HG02970 (cell line): ENCODE results near the gene B4GALT1.
"Not testable (repeated sequence)": the region's sequence is repeated elsewhere in the genome, so short reads cannot be mapped to it uniquely, and the experiment has no call there.

Source experiments
- ATAC-seq: cut with Tn5 transposase; IDR thresholded peaks from one replicate; pipeline ENCODE4 v1.9.1; 2021; ENCODE audit warnings: mild to moderate bottlenecking, moderate library complexity, moderate number of reproducible peaks; ENCODE audit not compliant: unreplicated experiment, low FRiP score

The B4GALT1 gene

DNA sequence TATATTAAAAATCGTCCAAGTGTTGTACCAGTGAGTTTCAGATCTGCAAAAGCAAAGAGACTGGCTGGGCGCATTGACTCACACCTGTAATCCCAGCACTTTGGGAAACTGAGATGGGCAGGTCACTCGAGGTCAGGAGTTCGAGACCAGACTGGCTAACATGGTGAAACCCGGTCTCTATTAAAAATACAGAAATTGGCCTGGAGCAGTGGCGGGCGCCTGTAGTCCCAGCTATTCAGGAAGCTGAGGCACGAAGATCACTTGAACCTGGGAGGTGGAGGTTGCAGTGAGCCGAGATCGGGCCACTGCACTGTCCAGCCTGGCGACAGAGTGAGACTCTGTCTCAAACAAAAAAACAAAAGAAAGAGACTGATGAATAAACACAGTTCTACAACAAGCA, 18.3 kb upstream of the B4GALT1 start:
- no peak for ATAC-seq

GRCh38 chr9:33184963-33185362, 17.8 kb upstream of the B4GALT1 start:
- ATAC-seq, result no peak

- ATAC-seq, result no peak
Observed at GRCh38 chr9:33182519-33182918, 15.4 kb upstream of the B4GALT1 start.

- no peak for ATAC-seq
Observed at GRCh38 chr9:33180526-33181184, 13.5 kb upstream of the B4GALT1 start.

DNA sequence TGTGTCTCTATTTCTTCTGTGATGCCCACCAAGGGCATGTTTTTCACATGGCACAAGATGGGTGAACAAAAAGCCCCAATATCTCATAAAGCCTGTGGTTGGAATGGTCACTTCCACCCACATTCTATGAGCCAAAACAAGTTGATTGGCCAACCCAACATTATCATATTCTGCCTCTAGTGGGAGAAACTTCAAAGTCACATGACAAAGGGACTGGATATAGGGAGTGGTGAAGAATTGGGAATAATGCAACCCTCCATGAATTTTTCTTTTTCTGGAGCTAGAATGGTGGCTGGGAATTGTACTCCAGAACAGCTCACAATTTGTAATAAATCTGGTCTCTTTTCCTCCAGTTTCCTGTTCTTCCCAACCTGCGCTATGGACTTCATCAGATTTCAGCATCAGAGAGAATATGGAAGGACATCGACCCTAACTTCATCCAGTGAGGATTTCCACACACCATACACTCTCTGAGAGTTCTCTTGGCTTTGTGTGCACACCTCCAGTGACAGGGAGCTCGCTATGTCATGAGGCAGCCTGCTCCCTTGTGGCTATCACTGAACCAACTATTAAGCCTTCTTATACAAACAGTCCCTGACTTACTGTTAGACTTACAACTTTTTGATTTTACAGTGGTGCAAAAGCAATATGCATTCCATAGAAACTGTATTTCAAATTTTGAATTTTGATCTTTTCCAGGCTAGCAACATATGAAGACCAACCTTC, 12.0 kb upstream of the B4GALT1 start:
- ATAC-seq, result no peak

- ATAC-seq, result no peak
Observed at GRCh38 chr9:33177639-33178038, 10.5 kb upstream of the B4GALT1 start.

- no peak for ATAC-seq
Observed at GRCh38 chr9:33177086-33177485, 9.9 kb upstream of the B4GALT1 start.

DNA sequence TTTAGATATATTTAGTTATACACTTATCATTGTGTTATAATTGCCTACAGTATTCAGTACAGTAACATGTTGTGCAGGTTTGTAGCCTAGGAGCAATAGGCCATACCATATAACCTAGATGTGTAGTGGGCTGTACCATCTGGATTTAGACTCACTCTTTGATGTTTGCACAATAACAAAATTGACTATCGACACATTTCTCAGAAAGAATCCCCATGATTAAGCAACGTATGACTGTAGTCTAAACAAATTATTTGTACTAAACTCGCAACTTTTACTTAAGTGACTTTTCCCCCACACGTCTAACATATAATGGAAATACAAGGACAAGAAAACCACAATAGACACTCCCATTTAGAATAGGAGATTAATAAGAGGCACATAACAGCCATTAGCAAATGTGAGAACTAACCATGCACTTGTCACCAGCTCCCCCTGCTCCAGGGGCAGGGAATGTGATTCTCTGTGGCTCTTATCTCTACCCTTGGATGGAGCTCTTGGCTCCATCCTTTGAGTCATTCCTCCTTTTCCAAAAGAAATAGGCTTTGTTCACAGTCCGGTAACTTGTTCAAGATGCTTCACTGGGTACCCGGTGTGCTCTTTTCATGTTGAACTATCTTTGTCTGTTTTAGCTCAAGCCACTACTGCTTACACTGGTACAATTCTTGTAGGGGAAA, 8.7 kb upstream of the B4GALT1 start:
- ATAC-seq, result no peak

DNA sequence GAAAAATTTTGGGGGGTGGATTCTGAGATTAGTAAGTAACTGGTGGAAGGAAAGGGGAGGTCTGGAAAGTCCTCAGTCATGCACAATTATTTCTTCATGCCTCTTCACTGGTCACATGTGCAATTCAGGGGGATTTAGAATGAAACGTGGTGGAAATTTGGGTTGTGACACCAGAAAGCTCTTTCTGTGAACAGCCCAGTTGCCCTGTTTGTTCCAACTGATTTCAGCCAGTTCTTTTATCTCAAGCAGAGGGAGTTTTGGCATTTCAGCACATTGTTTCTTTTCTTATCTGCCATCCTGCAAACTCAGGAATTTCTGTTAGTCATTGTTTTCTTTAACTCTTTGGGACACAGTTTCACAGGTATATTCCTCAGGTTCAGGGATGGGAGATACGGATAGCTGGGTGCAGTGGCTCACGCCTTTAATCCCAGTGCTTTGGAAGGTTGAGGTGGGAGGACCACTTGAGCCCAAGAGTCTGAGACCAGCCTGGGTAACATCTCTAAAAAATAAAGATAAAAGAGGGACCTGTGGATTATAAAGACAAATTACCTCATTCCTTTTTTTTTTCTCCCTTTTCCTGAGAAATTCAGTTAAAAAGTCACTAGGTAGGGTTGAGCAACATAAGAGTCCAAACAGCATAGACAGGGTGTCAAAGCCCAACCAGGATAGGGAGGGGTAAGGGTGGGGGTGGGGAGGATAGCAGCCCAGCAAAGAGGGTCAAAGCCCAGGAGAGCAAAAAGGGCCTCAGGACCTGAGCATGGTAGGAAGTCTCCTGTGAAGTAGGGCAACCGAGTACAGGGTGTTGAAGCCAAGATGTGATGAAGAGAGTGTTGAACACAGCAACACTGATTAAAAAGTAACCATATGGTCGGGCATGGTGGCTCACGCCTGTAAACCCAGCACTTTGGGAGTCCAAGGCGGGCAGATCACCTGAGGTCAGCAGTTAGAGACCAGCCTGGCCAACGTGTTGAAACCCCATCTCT, 5.4 kb upstream of the B4GALT1 start:
- ATAC-seq, result no peak

GRCh38 chr9:33170464-33171415, 3.6 kb upstream of the B4GALT1 start:
- no peak for ATAC-seq

DNA sequence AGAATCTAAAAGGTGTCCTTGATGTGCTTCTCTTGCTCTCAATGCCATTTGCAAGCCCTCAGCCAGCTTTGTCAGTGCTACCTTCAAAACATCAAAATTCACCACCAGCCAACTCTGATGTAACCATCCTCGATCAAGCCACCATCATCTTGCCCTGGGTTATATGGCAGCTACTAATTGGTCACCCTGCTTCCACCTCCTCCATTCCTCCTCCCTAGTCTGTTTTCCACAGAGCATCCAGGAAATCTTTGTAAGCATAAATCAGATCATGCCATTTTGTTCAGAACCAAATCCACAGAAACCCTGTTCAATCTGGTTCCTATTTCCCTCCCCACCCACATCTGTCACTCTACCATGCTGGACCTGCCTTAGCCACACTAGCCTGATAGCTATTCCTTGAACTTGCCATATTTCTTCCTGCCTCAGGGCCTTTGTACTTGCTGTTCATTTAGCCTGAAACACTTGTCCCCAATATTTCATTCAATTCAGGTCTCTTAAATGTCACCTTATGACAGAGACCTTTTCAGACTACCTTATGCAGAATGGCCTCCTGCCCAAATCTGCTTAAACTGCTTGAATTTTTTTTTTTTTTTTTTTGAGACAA, 1.9 kb upstream of the B4GALT1 start:
- ATAC-seq, result no peak

- no peak for ATAC-seq
Observed at GRCh38 chr9:33167972-33168461, 881 bp upstream of the B4GALT1 start.

DNA sequence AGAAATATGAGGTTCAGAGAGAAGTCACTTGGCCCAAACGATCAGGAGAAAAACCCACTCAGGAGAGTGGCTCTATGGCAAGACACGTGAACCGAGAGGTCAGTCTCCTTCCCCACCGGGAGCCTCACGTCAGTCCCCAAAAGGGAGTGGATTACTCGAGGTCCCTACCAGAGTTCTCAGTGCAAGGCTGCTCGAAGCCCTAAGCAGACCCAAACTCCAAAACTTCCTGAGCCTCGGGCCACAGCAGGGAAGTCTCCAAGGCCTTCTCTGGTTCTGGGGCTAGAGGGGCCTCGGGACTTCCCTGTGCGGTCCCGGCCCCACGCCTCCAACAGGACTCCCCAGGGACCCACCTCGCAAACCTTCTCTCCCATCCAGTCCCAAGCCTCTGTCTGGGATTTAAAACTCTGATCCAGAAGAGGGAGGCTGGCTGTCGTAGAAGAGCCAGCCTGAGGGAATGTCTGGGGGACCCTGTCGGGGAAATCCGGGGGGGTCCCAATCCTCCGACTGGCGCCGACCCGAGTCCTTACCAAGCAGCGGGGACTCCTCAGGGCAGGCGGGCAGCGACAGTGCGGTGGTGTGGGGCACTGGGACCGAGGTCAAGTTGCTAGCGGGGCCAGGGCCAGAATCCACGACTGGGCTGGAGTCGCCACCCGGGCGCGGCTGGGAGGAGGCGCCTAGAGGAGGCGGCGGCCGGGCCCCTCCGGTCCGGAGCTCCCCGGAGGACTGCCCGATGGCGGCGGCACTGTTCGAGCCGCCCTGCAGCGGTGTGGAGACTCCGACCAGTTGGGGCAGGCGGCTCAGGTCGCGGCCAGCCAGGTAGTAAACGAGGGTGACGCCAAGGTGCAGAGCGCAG, 679 bp downstream of the B4GALT1 start:
- ATAC-seq, result no peak

DNA sequence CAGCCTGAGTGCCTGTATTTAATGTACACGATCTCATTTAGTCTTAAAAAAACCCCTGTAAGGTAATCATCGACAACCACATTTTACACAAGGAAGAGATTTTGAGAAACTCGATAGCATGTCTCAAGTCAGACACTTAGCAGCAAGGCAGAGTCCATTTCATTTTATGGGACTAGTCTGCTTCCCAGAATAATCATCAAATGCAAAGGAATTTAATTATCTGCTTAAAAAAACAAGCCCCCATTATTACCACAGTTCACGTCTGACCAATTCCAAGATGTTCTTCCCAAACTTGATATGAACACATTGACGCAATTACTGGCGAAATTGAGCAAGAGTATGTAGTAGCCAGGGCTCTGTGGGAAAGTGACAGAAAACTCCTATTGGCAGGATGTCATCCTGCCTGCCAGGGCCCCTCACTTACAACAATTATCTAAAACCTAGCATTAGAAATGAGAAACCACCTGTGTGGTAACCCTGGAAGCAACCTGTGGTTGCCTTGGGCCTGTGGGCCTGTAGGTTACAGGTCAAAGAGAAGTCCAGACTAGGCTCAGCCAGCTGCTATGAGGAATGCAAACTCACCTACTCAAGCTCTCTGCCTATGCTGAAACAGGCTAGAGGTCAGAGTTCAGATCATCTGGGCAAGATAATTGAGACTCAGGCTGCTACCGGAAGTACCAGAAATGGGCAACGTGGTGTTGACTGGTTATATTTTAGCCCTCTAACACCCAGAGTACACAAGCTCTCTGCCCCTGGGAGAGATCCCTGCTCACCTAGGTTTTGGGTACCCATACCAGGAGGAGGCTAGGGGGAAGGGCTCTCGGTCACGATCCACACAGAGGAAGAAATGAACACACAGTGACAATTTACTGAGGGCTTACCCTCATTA, 1.6 kb downstream of the B4GALT1 start:
- no peak for ATAC-seq

DNA sequence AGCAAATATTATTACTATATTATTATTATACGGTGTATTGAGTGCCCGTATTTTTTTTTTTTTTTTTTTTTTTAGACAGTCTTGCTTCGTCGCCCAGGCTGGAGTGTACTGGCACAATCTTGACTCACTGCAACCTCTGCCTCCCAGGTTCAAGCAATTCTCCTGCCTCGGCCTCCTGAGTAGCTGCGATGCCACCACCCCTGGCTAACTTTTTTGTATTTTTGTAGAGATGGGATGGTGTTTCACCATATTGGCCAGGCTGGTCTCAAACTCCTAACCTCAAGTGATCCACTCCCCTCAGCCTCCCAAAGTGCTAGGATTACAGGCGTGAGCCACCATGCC, 2.2 kb downstream of the B4GALT1 start:
- not testable (repeated sequence) for ATAC-seq

DNA sequence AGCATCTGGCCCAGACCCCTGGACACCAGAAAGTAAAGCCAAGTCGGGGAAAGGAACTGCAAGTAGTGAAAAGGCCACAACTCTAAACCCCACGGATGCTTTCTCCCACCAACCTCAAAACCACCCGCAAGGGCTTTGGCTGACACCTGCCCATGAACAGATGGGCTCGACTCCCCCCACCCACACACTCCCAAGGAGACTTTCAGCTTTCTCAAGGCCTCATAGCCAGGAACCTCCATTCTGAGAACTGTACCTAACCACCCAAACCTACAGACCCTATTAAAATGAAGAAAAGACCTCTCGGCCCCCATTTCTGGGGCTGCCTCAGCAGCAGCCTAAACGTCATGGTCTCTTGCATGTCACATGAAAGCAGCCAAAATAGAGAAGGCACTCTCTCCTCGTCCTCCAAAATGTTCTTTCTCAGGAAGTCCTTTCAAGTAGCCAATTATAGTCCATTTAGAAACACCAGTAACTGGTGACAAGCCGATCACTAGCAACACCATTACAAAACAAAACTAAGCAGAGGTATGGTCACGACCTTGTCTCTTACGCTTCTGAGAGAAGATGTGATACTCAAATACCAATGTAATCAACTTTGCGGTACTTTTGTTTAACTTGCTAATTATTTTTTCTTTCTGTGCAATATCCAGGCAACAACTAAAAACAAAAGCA, 2.9 kb downstream of the B4GALT1 start:
- no peak for ATAC-seq
